H7 (cell line): ENCODE measurements around the gene GUCY2D. TPM values are rescaled to one million over a fixed set of nuclear protein-coding genes. Genes with fewer than 3 reads are reported as not detected.
A peak's percentile ranks its signal among the peaks of the same experiment; 100 is the strongest.

Experiments used
- DNase-seq: peaks from one replicate; pipeline ENCODE4 v3.0.0; 2012
- H3K27me3 ChIP-seq: 2 replicates; pipeline ENCODE4 v1.6.0; 2011; ENCODE audit warnings: mild to moderate bottlenecking, low read length; ENCODE audit not compliant: control insufficient read depth, insufficient read depth
- H3K36me3 ChIP-seq: replicated peaks from 2 replicates; pipeline ENCODE4 v1.5.1; 2011; ENCODE audit warnings: low read length; ENCODE audit not compliant: control insufficient read depth, insufficient read depth
- H3K4me3 ChIP-seq: 2 replicates; pipeline ENCODE4 v1.5.1; 2011; ENCODE audit warnings: low read depth, mild to moderate bottlenecking, control low read depth, low read length, moderate library complexity; ENCODE audit not compliant: insufficient read depth
- total RNA-seq: library from RNA; depleted of rRNA; stranded (reverse); fragments of >200 nt; shearing (Covaris generic); gene quantifications from 2 replicates; pipeline ENCODE4 v1.2.3, GENCODE V29; 2014

The GUCY2D gene
- total RNA-seq, 1 experiment from 2014 or later, result not detected

DNA sequence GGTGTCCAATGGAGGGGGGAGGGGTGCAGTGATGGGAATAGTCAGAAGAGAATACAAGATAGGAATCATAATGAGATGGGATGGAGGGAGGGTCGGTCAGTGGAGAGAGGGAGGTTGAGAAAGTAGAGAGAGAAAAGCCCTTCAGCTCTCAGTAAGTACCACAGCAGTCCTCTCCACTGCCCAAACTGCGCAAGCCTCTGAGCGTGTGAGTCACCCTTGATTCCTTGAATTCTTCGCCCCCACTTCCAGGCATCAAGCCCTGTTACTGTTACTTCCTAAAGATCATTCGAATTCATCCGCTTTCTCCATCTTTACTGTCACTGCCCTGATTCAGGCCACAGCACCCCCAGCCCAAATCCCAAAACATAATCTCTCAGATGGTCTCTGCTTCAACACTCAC is 2.5 kb downstream of the GUCY2D start:
- no peak for DNase-seq
- Histone ChIP-seq H3K27me3 (peaks cover 34% of the 10 kb centered on the region), H3K36me3 (no peaks in the 10 kb centered on the region), H3K4me3 (no peak overlapping the region)

DNA sequence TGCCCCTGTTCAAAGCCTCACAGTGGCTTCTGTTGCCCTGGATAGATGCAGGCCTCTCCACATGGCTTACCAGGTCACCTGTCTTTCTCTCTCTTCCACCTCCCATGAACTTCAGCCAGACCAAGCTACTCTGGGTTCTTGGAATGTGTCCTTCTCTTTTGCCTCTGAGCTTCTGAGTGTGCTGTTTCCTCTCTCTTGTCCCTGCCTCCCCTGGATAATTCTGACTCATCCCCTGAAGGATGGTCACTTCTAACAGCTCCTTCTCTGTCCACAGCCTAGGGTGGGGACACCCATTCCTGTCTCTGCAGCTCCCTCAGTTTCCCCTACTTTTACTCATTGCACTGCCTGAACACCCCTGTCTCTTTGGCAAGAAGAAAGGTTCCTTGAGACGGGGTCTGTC is 2.9 kb downstream of the GUCY2D start:
- H3K36me3 ChIP-seq, result no peaks in the 10 kb centered on the region
- DNase-seq, result no peak
- H3K4me3 ChIP-seq, result no peak overlapping the region
- peaks cover 34% of the 10 kb centered on the region for H3K27me3 ChIP-seq

DNA sequence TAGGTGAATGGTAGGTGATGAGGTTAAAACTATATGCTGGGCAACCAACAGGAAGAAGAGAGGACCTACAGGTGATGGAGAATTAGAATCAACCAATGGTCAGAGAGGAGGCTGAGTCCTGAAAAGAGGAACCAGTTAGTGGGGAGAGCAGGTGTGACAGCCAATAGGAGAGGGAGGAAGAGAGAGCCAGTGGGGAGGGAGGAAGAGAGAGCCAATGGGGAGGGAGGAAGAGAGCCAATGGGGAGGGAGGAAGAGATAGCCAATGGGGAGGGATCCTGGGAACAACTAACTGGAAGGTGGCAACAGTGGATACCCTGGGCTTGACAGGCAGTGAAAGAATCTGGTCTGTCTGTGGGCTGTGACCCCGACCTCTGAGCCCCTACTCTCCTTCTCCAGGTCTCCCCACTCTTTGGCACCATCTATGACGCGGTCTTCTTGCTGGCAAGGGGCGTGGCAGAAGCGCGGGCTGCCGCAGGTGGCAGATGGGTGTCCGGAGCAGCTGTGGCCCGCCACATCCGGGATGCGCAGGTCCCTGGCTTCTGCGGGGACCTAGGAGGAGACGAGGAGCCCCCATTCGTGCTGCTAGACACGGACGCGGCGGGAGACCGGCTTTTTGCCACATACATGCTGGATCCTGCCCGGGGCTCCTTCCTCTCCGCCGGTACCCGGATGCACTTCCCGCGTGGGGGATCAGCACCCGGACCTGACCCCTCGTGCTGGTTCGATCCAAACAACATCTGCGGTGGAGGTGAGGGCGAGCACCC is 3.7 kb downstream of the GUCY2D start:
- Histone ChIP-seq H3K27me3 (peaks cover 34% of the 10 kb centered on the region), H3K4me3 (no peak overlapping the region), H3K36me3 (no peaks in the 10 kb centered on the region)
- DNase-seq, result peak; percentile 73

DNA sequence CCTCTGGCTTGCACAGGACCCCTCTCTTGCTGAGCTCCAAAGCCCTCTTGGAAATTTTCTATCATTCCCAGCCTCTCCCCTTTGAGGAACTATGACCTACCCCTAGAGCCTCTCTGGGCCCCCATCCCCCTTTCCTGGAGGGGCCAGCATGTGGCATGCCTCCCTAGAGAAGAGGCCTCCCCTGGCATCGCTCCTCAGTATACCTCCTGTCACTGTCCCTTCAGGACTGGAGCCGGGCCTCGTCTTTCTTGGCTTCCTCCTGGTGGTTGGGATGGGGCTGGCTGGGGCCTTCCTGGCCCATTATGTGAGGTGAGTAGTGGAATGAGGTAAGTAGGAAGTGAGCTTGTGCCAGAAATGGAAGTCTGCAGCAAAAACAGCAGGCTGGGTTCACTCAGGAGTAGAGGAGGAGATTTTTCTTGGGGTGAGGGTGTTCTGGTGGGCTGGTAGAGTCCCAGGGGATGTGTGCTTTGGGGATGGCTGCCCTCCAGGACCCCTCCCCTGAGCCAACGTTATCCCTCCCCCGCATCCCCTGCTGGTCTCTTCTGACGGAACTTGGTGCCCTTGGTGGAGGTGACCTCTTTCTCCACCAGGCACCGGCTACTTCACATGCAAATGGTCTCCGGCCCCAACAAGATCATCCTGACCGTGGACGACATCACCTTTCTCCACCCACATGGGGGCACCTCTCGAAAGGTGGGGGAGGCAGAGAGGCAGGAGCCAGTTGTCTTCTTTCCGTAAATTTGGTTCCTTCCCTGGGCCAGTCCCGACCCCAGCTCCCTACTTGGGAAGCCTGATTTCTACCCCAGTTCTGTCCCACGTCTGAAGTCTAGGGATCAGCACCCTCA is 4.6 kb downstream of the GUCY2D start:
- Histone ChIP-seq H3K27me3 (peaks cover 28% of the 10 kb centered on the region), H3K4me3 (no peak overlapping the region), H3K36me3 (no peaks in the 10 kb centered on the region)
- no peak for DNase-seq

DNA sequence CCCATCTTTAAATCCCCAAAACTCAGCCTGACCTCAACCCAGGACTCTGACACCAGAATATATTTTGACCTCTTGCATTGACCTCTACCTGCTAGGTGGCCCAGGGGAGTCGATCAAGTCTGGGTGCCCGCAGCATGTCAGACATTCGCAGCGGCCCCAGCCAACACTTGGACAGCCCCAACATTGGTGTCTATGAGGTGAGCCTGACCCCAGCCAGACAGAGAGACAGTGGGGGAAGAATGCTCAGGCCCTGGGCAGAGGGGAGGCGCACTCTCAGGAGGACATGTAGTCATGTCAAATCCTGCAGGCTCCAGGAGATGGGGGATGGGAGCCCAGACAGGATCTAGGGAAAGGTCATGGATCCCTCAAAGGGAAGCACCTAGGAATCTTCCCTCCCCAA is 5.4 kb downstream of the GUCY2D start:
- H3K27me3 ChIP-seq, result peaks cover 21% of the 10 kb centered on the region
- DNase-seq, result no peak
- no peaks in the 10 kb centered on the region for H3K36me3 ChIP-seq
- H3K4me3 ChIP-seq, result no peak overlapping the region

DNA sequence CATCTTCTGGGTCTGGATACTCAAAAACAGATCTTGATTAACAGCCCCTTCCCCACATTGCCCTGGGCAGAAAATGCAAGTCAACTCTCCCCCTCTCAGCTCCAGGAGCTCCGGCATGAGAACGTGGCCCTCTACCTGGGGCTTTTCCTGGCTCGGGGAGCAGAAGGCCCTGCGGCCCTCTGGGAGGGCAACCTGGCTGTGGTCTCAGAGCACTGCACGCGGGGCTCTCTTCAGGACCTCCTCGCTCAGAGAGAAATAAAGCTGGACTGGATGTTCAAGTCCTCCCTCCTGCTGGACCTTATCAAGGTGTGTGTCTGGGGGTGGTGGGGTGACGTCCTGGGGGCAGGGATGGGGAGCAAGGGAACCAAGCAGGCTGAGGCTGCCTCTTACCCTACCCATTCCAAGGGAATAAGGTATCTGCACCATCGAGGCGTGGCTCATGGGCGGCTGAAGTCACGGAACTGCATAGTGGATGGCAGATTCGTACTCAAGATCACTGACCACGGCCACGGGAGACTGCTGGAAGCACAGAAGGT is 9.7 kb downstream of the GUCY2D start:
- Histone ChIP-seq H3K27me3 (peaks cover 26% of the 10 kb centered on the region), H3K4me3 (no peak overlapping the region)
- peak; percentile 18 for DNase-seq

DNA sequence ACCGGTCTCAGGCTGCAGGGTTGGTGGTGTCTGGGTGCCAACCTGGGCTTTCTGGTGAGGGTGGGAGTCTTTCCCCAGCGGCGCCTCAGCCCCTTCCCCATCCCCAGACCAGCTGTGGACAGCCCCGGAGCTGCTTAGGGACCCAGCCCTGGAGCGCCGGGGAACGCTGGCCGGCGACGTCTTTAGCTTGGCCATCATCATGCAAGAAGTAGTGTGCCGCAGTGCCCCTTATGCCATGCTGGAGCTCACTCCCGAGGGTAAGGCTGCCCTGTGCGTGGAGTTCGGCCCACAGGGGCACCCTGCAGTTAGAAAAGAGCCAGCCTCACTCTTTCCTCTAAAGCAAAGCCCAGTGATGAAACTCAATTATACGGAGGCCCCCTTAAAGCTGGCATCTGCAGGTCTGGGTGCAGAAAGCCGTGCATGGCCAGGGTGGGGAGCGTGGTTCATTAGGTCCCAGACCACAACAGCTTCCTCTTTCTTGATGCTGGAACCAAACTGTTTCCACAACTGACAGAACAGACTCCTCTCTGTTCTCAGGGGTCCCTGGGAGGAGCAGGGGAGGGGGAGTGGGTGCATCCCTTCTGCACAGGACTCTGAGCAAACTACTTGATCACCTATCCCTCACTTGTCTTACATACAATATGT is 10.7 kb downstream of the GUCY2D start:
- Histone ChIP-seq H3K4me3 (no peak overlapping the region), H3K27me3 (peaks cover 26% of the 10 kb centered on the region), H3K36me3 (no peaks in the 10 kb centered on the region)
- peak; percentile 35 for DNase-seq

More for the DNA sequence above, 9.7 kb downstream of the GUCY2D start:
- H3K36me3 ChIP-seq, result no peaks in the 10 kb centered on the region

DNA sequence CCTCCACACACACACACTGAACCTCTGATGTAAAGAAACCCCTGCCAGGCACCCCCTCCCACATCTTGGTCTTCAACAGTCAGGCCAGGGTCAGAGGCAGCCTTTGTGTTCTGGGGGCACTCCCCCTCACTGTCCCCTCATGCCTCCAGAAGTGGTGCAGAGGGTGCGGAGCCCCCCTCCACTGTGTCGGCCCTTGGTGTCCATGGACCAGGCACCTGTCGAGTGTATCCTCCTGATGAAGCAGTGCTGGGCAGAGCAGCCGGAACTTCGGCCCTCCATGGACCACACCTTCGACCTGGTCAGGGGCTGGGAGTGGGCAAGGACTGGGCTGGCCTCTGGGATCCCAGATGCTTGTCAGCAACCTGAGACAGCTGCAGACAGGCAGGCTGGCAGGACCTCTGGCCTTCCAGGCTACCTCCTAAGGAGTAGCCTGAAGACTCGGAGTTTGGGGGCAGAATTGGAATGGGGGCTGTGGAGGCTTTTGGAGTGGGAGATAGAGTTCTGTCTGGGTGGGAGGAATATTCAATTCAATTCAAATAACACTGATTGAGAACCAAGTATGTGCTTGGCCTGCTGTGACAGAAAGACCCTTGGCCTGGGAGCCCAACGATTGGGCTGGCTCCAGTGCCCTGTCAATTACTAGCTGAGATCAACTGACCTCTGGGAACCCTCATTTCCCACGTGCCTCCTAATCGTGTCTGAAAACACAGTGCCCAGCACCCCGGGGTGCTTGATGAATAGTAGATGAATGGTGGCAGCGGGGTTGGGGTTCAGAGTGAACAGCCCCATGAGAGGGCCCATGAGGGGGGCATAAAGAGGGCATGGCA is 11.5 kb downstream of the GUCY2D start:
- DNase-seq, result peak; percentile 10
- no peaks in the 10 kb centered on the region for H3K36me3 ChIP-seq

DNA sequence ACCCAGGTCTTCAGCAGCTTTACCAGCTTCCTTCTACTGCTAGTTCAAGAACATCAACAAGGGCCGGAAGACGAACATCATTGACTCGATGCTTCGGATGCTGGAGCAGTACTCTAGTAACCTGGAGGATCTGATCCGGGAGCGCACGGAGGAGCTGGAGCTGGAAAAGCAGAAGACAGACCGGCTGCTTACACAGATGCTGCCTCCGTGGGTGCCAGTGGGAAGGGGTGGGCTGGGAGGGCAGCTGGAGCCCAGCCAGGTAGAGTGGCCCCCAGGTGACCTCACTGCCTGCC is 12.1 kb downstream of the GUCY2D start:
- DNase-seq, result no peak
- no peaks in the 10 kb centered on the region for H3K36me3 ChIP-seq
- no peak overlapping the region for H3K4me3 ChIP-seq
- H3K27me3 ChIP-seq, result peaks cover 26% of the 10 kb centered on the region

More for the DNA sequence above, 11.5 kb downstream of the GUCY2D start:
- Histone ChIP-seq H3K27me3 (peaks cover 26% of the 10 kb centered on the region), H3K4me3 (no peak overlapping the region)

DNA sequence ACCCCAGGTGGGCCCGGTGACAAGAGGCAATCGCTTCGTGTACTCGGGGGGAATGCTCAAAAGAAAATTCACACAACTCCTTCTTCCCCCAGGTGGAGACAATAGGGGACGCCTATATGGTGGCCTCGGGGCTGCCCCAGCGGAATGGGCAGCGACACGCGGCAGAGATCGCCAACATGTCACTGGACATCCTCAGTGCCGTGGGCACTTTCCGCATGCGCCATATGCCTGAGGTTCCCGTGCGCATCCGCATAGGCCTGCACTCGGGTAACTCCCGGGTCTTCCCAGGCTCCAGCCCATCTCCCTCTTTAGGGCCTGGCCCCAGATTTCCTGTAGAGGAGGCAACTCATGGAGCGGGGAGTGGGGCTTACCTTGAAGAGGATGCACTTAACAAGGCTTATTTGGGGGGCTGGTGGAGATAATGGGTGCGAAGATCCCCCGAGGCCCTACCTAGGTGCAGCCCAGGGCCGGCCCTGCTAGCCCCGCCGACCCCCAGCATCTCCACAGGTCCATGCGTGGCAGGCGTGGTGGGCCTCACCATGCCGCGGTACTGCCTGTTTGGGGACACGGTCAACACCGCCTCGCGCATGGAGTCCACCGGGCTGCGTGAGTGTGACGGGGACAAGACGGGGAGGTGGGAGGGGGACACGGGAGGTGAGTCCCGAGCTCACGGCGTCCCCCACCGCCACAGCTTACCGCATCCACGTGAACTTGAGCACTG is 13.0 kb downstream of the GUCY2D start:
- DNase-seq, result no peak
- Histone ChIP-seq H3K36me3 (no peaks in the 10 kb centered on the region), H3K4me3 (peak overlapping the region; percentile 61)

DNA sequence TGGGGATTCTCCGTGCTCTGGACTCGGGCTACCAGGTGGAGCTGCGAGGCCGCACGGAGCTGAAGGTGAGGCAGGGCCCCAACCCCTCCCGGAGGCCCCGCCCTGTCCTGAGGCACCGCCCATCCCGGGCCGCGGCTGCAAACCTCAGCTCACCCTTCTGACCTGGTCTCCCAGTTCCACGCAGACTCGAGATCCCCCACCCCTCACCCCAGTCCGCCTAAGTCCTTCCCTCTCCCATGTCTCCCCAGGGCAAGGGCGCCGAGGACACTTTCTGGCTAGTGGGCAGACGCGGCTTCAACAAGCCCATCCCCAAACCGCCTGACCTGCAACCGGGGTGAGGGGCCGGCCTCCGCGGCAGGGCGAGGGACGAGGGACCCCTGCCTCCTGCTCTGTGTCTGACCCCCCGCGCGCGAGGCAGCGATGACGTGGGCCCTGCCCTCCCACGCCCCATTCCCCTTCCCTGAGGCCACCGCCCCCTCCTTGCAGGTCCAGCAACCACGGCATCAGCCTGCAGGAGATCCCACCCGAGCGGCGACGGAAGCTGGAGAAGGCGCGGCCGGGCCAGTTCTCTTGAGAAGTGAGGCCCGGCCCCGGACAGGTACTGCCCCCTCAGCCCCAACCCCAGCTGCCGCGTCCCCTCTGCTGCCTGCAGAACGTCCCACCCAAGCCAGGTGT is 13.7 kb downstream of the GUCY2D start:
- Histone ChIP-seq H3K36me3 (no peaks in the 10 kb centered on the region), H3K4me3 (peak overlapping the region; percentile 61), H3K27me3 (peaks cover 26% of the 10 kb centered on the region)
- peak; percentile 91 for DNase-seq

More for the DNA sequence above, 13.0 kb downstream of the GUCY2D start:
- peaks cover 26% of the 10 kb centered on the region for H3K27me3 ChIP-seq

DNA sequence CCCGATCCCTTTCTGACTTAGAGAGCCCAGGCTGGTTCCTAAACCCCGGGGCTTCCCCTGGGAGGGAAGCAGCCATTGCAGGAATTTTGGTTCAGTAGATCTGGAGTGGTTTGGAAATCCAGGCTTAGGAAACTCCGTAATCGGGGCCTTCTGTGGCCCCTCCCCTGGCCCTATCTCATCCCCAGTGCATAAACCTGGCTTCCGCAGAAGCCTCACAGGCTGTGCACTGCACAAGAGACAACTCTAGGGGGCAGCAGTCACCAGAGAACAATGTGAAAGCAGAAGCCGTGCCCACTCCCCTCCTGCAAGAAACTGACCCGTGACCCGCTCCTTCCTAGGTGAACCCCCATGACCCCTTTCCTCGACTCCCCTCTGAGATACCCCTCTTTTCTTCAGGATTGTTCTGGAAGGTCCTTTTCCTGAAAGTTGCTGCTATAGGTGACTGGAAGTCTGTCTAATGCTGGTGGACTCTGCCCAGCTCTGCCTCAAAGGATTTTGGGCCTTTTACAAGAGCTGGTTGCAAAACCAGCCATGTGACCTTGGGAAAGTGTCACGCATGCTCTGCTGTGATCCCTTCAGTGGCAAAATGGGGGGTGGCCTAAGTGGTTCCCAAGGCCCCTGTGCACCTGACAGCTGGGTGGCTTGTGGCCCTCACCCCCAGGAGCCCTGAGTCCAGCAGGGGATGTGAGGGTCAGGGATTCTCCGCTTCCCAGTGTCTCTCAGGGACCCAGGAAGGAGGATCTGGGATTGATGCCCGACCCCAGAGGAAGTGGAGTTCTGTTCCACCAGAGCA is 14.4 kb downstream of the GUCY2D start:
- H3K27me3 ChIP-seq, result peaks cover 26% of the 10 kb centered on the region
- H3K36me3 ChIP-seq, result no peaks in the 10 kb centered on the region
- peak; percentile 88 for DNase-seq
- H3K4me3 ChIP-seq, result peak overlapping the region; percentile 61
